Measurements from ENCODE around the gene PDZK1IP1.
A peak's percentile ranks its signal among the peaks of the same experiment; 100 is the strongest.
"Not testable (repeated sequence)": the region's sequence is repeated elsewhere in the genome, so short reads cannot be mapped to it uniquely, and the experiment has no call there.

Gene PDZK1IP1

DNA sequence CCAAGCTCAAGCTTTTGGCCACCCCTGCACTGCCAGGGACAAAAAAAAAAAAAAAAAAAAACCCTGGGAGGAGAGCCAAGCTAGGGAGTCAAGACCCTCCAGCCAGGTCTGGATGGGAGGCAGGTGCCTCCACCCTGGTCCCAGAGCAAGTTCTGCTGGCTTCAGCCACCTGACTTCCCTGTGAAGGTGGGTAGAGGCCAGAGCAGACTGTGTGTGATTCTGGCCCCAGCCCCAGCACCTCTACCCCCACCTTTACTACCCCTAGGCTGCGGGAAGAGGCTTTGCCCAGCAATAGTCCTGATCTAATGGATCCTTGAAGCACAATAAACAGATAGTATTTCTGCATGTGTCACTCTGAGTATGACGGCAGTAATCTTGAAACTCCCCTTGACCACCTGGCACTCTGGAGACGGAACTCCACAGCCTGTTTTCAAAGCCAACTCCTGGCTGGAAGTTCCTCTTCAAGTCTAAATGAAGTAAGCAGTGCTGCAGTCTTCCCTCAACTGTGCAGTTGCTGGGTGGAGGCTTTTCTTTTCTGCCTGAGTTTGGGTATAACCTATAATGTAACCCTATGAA, 9.8 kb downstream of the PDZK1IP1 start:
- DNase-seq: no peak

DNA sequence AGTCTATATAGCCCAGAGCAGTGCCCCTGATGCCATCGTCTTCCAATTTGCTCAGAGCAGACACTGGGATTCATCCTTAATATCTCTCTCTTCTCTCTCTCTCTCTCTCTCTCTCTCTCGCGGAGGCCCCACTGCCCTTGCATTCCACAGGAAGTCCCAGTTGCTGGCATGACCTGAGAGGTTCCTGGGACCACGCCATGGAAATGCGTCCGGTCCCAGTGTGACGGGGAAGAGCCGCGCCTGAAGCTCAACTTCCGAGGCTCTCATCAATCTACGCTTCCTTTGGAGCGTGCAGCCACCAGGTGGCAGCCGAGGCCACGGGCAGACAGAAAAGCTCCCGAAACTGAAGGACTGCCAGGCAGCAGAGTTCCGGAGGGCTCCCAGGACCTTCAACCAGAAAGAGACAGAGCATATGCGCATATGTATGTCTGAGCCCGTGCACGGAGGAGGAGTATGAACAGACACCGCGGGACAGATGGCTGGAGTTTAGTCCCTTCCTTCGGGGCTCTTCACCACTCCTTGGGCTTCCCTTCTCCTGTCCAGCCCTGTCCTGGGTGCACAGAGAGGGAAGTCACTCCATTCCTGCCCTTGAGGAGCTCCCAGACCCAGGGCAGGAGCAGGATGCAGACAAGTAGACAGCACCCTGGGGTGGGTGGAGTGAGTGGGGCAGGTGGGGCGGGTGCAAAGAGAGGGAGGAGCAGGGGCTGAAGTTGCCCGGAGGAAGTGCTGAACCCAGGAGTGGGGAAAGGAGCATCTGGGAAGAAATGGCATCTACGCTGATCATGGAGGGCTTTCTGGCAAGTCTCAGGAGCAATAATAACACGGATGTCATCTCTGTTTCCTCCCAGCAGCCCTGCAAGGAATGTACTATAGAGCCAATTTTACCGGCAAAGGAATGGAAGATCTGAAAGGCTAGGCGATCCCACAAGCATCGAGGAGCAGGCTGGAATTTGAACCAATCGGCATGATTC, 10.5 kb downstream of the PDZK1IP1 start:
- DNase-seq: peak; percentile 78 to 90

DNA sequence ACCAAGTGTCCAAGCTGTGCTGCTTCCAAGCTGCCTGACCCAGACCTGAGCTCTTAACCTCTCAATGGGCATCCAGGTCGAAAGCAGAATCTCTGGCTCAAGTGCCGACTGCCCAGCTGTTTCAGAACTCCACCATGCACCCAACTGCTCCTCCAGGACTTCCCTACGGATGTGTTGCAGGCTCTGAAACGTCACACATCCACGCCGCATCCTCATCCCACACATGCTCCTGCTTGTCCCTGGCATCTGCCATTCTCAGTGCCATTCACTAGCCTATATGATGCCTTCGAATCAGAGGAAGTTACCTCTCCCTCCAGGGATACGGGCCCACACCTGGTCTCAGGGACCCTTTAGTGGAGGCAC, 11.2 kb downstream of the PDZK1IP1 start:
- no peak for DNase-seq

DNA sequence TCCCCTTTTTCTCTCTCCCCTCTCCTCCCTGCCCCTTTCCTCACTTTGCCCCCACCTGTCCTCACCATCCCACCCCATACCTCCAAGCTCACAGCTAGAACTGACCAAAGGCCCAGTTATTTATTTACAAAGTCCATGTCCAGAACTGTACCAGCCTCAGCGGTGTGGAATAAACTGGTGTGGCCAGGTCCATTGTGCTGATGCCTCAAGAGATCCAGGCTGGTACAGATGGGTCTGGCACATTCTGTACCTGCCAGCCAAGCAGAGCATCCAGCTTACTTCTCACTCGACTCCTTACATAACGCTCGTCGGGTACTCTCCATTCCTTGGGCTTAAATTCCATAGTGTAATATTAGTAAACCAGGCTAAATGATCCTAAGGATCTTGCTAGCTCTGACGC, 11.8 kb downstream of the PDZK1IP1 start:
- no peak for DNase-seq

DNA sequence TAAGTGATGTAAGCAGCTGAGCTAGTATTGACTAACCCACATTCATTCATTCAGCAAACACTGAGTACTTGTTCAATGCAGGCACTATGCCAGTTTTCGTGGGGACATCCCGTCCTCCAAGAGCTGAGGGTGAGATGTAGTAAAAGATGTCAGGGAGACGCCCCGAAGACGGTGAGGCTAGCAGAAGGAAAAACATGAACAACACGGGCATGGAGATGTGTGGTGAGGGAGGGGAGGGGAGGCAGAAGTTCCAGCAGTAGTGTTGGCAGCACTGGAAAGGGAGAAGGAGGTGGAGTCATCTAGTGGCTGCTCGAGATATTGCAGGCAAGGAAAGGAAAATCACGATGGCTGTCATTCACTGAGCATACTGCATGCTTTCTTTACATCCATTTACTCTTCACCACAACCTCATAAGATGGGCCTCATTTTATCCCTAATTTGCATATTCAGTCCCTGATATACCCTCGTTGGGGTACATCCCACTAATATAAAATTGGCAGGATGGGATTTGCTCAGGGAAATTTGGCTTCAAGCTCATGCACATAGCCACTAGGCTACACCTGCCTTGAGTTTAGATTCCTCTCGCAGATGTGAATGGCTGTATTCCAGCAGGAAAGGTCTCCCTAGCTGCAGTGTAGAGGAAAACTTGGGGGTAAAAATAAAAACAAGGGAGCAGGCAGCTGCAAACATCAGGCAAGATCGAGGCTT, 14.5 kb downstream of the PDZK1IP1 start:
- DNase-seq: peak; percentile 43 to 54

DNA sequence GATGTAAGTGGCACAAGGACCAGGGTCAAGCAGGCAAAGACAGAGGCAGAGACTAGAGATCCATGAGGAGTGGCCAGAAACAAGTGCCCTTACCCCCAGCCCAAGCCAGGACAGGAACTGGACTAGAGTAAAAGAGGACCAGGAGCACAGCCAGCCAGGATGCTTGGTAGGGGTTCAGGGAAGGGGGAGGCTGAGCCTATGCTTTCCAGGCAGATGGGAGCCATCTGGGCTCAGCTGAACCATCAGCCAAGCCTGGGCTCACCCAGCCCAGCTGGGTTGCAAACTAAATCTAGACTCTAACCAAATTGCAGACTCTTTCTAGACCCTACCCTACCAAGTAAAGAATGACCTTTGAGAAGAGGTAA, 15.2 kb downstream of the PDZK1IP1 start:
- no peak for DNase-seq

DNA sequence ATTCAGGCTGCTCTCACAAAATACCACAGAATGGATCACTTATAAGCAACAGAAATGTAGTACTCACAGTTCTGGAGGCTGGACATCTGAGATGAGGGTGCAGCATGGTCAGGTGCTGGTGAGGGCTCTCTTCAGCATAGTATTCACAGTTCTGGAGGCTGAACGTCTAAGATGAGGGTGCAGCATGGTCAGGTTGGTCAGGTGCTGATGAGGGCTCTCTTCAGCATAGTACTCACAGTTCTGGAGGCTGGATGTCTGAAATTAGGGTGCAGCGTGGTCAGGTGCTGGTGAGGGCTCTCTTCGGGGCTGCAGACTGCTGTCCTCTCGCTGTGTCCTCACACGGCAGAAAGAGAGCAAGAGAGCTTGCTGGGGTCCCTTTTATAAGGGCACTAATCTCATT, 17.1 kb downstream of the PDZK1IP1 start:
- no peak for DNase-seq

DNA sequence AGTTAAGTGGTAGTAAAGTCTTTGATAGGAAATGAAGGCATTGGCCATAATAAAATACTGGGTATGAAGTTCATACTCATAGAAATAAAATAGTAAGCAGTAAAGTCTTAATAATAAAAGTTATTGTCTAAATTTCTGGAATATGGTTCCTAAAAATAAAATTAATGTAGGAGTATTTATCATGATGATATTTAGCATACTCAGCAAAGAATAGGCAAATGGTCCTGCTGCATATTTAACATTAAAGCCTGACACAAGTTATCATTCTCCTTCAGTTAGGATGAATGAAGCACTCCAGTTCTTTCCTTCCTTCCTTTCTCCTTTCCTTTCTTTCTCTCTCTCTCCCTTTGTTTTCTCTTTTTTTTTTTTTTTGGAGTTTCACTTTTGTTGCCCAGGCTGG, 25.3 kb downstream of the PDZK1IP1 start:
- DNase-seq: no peak

DNA sequence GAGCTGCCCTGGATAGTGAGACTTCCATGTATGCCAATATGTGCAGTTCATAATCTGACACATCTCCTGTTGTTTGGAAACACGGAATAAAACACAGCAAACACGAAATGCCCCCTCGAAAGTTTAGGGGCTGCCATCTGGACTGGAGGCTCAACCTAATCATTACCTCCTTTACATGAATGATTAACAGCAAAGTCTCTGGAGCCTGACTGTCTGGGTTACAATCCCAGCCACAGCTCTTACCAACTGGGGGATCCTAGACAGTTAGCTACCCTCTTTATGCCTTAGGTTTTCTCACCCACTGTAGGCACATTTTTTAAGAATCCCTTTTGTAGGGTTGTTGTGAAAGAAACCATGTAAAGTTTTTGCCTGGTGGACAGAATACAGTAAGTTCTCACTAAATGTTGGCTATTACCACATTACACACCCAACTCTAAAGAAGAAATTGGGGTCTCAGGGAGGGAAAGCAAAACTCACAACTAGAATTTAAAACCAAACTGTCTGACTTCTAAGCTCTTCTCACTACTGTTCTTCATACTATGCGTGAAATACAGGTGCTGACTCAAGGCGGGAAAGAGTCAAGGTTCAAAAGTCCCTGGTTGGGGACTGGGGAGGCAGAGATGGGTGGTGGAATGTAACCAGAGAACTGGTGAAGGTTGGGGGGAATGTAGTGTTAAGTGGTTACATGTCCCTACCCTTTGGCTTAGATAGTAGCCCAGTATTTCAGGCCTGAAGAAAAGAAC, 28.4 kb downstream of the PDZK1IP1 start:
- DNase-seq: no peak

DNA sequence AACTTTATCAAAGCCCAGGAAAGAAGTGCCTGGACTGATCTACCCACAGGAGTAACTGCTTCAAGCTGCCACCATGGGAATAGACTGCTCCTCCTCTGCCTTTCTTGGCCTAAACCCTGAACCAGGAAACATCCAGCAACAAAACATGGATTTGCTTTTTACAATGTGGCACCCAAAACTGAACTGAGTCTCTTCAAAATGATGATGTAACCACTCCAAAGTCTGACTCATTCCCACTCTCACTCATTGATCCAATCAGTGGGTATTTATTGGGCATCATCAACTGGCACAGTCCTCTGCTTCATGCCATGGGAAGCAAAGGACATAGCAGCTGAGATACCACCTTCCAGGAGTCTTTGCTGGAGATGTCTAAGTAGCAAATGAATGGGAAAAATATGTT, 29.1 kb downstream of the PDZK1IP1 start:
- DNase-seq: no peak

DNA sequence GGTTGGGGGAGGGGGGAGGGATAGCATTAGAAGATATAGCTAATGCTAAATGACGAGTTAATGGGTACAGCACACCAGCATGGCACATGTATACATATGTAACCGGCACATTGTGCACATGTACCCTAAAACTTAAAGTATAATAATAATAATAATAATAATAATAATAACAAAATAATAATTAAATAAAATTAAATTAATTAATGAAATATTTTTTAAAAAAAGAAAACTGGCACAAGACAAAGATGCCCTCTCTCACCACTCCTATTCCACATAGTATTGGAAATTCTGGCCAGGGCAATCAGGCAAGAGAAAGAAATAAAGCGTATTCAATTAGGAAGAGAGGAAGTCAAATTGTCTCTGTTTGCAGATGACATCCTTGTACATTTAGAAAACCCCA, 31.9 kb downstream of the PDZK1IP1 start:
- DNase-seq: not testable (repeated sequence)

DNA sequence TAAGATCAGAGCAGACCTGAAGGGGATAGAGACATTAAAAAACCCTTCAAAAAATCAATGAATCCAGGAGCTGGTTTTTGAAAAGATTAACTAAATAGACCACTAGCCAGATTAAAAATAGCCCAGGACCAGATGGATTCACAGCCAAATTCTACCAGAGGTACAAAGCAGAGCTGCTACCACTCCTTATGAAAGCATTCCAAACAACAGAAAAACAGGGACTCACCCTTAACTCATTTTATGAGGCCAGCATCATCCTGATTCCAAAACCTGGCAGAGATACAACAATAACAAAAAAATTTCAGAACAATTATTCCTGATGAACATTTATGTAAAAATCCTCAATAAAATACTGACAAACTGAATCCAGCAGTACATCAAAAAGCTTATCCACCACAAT, 33.4 kb downstream of the PDZK1IP1 start:
- not testable (repeated sequence) for DNase-seq

DNA sequence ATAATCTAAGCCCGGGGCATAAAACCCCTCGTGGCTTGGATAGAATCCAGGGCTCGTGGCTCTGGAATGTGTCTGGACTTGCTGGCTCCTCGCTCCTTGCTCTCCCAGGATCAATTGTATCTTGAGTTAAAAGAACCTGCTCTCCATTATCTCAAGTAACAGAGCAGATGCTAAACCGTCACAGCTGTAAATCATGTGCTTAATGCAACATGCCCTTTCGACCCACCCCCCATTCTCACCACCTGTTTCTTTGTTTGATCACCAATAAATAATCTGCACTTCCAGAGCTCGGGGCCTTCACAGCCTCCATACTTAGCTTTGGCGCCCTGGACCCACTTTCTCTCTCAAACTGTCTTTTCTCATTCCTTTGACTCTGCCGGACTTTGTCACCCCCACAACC, 40.7 kb downstream of the PDZK1IP1 start:
- not testable (repeated sequence) for DNase-seq

DNA sequence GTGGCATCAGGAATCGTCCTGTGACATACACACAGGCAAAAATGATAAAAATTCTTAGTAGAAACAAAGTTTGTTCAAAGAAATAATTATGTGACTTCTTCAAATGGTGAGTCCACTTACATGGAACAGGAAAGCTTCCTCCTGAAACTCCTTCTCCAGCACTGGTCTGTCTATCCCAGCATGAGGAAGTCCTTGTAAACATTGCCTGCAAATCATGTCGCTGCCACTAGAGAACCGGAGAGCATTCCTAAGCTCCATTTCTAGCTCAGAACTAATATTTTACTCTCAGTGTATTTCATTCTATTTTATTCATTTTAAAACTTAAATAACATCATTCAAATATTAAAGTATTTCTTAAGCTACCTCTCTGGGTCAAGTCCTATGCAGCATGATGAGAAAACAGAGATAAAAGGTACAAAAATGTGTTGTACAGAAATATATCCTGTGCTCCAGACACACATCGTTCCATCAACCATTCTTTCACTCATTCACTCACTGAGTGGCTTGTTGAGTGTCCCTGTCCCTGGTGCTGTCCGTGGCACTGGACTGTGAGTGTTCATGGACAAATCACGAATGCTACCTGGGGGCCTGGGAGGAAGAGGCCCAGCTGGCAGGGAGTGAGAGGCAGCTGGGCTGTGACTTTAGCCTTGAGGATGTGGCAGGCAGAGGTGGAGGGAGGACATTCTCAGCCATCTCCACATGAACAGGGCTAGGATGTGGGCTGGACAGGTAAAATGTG, 42.6 kb downstream of the PDZK1IP1 start:
- DNase-seq: no peak

DNA sequence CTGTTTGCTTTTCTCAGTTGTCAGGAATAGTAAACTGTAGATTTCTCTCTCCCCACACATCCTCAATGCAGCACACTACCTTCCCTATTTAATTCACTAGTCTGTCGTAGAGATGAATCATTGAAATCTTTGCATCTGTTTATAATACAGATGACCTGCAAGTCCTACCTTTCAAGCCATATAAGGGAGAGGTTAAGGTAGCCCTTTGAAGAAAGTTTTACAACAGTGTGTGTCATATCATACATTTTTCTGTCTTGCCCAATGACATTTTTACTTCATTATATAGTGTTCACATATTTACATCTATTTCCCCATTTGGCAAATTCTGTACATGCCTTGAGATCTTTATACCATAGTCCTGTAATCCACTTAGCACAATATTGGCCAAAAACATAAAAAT, 43.3 kb downstream of the PDZK1IP1 start:
- DNase-seq: not testable (repeated sequence)

DNA sequence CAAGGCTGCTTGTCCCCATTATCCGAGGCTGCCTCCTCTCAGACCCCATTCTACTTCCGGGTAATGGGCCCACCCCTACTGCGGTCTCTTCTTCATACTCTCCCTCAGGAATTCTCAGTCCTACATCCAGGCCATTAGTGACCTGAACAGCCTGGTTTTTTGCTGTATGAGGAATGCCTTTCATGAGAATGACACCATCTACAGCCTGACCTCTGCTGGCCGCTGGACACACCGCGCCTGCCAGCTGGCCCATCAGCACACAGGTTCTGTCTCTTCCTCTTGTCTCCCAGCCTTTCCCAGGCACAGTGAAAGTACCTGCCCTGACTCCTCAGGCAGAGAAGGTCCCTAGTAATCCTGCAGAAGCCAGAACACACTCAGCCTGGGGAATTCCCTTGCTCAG, 46.2 kb downstream of the PDZK1IP1 start:
- not testable (repeated sequence) for DNase-seq

DNA sequence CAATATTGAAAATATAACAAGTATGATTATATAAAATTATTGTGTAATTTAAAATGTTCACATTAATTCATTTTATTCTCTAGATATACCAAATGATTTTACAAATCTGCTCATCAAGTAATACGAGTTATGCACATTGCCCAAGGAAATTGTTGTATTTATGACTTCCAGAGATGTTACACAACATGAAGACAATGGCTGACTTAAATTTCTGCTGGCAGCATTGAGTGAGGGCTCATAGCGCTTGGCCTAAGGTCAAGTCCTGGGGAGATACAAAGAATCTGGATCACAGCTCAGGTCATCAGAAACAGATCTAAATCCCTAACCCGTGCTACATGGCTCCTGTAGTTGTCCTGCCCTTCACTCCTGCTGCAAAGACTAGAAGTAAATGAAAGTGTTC, 49.5 kb downstream of the PDZK1IP1 start:
- DNase-seq: not testable (repeated sequence)

DNA sequence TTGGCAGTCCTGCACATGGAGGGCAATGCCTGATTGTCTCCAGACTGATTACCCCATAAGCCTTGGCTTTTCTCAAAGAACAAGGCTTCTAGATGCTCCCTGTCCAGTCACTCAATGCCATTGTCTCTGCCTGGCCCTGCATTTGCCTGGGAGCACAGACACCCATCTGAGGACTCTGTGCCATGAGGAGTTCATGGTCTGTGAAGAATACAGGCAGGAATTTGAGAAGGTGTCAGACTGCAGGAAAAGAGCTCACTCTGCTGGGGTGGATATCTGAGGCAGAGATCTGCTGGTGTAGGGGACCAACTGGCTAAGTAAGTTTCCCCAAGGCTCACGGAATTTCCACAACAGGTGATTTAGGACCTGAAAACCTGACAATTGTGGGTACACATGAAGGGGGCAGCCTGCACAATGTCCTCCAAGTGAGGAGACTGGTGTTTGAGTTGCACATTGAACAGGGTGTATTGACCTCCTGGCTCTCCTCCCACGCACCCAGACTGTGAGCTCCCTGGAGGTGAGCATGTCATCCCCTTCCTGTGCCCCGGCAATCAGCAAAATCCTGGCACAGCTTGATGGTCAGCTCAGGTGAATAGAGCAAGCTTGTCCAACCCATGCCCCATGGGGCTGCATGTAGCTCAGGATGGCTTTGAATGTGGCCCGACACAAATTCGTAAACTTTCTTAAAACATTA, 51.8 kb downstream of the PDZK1IP1 start:
- no peak for DNase-seq

DNA sequence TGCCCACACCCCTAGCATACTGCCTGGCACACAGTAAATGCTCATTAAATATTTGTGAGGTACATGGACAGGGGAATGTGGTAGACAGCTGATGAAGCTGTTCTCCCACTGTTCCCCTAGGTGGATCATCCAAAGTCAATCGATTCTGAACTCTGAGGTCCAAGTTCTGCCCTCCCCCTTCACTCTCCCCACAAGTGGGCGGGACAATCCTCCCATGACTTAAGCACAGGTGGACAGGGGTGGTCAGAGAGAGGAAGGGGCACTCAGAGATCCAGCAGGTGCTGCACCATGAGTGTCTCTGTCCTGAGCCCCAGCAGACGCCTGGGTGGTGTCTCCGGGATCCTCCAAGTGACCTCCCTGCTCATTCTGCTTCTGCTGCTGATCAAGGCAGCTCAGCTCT, 52.6 kb downstream of the PDZK1IP1 start, which contains the start of gene CYP4A22:
Gene CYP4A22 (plus strand): TSS at position 244 of the 400 bp plus-strand sequence. CDS start 45 bp downstream, at position 289.
- no peak for DNase-seq

Measured in AML-193 (cell line).